ENCODE measurements around the gene ZBED4. TPM values are rescaled to one million over a fixed set of nuclear protein-coding genes. Genes with fewer than 3 reads are reported as not detected.

ZBED4 gene
- 7.4 and 23.3 TPM in 2 replicates for total RNA-seq

GRCh38 chr22:49852898-49853894 lies at the start of gene ZBED4:
ZBED4 (plus strand) TSS chr22:49853844; CDS start chr22:49883663, 29,819 bp downstream.

GRCh38 chr22:49827853-49828598 lies 25.6 kb upstream of the ZBED4 start, which contains the start of gene BRD1:
BRD1 (minus strand) TSS chr22:49827873; CDS start chr22:49824317, 3,556 bp downstream.

GRCh38 chr22:49917974-49918910 lies 64.6 kb downstream of the ZBED4 start, which contains the start of the genes ALG12 and CRELD2:
ALG12 (minus strand) TSS chr22:49918438; CDS start chr22:49913765, 4,673 bp downstream.
CRELD2 (plus strand) TSS chr22:49918634; CDS start chr22:49918770, 136 bp downstream.

Other genes with a start within 250 kb of the ZBED4 start
- gene BRD1, start 26.0 kb upstream of the ZBED4 start, total RNA-seq, result 19.3 and 38.5 TPM in 2 replicates
- 11.5 and 18.9 TPM in 2 replicates for gene ALG12, start 64.6 kb downstream of the ZBED4 start, total RNA-seq
- gene CRELD2, start 64.8 kb downstream of the ZBED4 start, total RNA-seq, result 58.9 and 63.3 TPM in 2 replicates
- 218 and 224 TPM in 2 replicates for gene PIM3, start 106.9 kb downstream of the ZBED4 start, total RNA-seq
- gene IL17REL, start 158.9 kb downstream of the ZBED4 start, total RNA-seq, result not detected in 2 replicates
- not detected in 2 replicates for gene TTLL8, start 204.5 kb downstream of the ZBED4 start, total RNA-seq
- under 0.01 TPM in 1 of 2 replicates, not detected in the other for gene MLC1, start 231.6 kb downstream of the ZBED4 start, total RNA-seq
- 7.9 and 61.9 TPM in 2 replicates for gene MOV10L1, start 236.2 kb downstream of the ZBED4 start, total RNA-seq